ENCODE measurements around the gene AUTS2. TPM values are rescaled to one million over a fixed set of nuclear protein-coding genes. Genes with fewer than 3 reads are reported as not detected.

Gene AUTS2
- total RNA-seq, 2 experiments from 2014 or later: 4.0 to 4.7 TPM

DNA sequence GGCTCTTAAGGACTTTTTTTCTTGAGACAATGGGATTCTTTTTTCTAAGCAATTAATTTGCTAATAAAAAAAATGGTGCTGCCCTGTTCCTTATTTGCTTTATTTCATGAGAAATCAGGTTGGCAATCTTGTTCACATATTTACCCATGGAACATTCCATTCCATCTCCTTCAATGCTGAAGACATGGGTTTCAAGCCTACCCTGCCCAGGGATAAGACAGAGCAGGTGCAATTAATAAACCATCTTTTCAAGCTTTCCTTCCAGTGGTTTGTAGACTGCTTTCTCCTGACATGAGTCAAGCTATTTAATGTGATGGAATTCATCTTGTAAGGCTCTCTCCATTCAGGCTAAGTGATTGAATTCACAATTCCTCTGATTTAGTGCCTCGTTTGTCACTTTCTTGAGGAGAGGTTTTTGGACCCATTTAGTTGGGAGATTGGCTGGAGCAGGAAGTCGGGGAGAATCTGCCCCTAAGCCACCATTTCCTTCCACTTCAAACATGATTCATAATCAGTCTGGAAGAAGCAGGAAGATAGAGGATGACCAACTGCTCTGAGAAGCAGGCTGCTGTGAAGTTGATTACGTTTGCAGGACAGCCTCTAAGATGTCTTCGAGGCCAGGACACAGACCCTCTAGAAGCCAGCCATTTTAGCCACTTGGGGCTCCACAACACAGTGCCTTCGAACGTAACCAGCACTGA, 981.3 kb downstream of the AUTS2 start:
- no peaks in the 10 kb centered on the region for H3K4me1 Mint-ChIP-seq (ENCODE audit: low read depth)
- POLR2A ChIA-PET: no interaction called here
- no peak overlapping the region for H3K27ac Mint-ChIP-seq
- no peak overlapping the region for H3K4me3 Mint-ChIP-seq
- DNase-seq: no peak
- H3K27me3 Mint-ChIP-seq: no peaks in the 10 kb centered on the region
- H3K36me3 Mint-ChIP-seq: no peaks in the 10 kb centered on the region
- H3K9me3 Mint-ChIP-seq: peaks cover 6% of the 10 kb centered on the region
- intact Hi-C loops (cut with micrococcal nuclease): no loop called here
- CTCF ChIA-PET: no interaction called here

DNA sequence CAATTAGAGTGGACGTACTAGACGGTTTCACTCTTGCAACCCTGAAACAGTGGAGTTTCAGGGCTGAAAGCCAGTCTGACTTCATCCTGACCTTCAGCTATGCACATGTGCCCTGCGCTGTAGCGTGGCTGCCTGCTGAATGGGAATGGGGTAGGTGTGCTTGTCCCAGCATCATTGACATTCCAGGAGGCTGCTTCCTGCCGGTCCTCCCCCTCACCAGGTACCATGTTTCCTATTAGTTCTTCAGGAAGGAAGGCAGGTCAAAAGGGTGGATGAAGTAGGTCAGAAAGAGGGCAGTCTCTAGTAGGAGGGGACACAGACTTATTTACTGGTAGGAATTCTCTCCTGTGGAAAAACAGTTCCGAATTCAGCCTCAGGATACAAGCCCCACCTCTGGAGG, 981.9 kb downstream of the AUTS2 start:
- CTCF ChIA-PET: no interaction called here
- H3K36me3 Mint-ChIP-seq: no peaks in the 10 kb centered on the region

DNA sequence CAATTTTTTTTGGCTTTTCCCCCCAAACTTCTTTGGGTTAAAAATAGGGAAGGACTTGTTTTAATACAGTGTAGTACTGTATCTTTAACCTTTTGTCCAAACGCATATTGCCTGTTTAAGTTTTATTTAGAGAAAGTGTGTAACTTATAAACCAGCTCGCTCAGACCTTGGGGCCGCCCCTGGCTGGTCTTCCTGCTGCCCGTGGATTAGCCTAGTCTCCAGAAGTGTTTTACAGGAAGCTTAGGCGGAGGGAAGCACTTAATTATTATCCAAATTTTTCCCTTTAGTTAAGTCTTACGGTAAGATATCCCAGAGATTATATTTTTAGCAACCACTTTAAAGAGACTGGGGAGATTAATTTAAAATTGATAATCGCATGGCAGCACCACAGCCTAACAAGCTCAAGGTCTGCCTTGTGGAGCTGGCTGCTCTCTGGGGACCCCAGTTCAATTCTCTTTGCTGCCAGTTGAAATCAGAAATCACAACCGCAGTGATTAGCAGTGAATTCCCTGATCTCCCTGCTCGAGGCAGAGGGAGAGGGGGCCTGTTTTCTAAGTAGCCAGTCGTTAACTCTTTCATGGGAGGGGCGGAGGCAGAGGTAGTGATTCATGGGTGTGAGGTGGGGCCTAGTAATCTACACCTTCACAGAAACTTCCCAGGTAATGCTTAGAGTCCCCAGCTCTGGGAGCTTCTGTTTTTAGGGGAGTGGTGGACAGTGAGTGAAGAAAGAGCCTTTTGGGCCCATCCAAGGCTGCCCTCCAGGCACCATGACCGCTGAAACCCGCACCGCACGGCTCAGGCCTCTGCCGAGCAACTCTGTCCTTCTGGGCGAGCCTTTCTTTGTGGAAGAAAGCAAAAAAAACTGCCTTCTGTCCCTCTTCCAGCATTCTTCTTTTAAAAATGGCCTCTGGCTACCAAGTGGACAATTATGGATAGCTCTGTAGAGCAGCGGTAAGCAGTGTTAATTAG, 984.9 kb downstream of the AUTS2 start:
- peaks cover 2% of the 10 kb centered on the region for H3K9me3 Mint-ChIP-seq
- no peaks in the 10 kb centered on the region for H3K4me1 Mint-ChIP-seq (ENCODE audit: low read depth)
- ChIA-PET POLR2A (interaction anchor here (0.6 kb wide), 1 partner anchor 96 kb away, joined by 4 read pairs; no protein-coding TSS in a partner anchor), CTCF (interaction anchor here (1.1 kb wide), 1 partner anchor 115 kb away, joined by 3 read pairs; no protein-coding TSS in a partner anchor)
- intact Hi-C loops (cut with micrococcal nuclease): no loop called here
- H3K4me3 Mint-ChIP-seq: no peak overlapping the region
- no peaks in the 10 kb centered on the region for H3K36me3 Mint-ChIP-seq
- DNase-seq: no peak
- H3K27ac Mint-ChIP-seq: no peak overlapping the region
- no peaks in the 10 kb centered on the region for H3K27me3 Mint-ChIP-seq

More for the DNA sequence above, 981.9 kb downstream of the AUTS2 start:
- POLR2A ChIA-PET: no interaction called here
- no peak for DNase-seq
- H3K4me3 Mint-ChIP-seq: no peak overlapping the region
- H3K4me1 Mint-ChIP-seq (ENCODE audit: low read depth): no peaks in the 10 kb centered on the region
- no peak overlapping the region for H3K27ac Mint-ChIP-seq
- intact Hi-C loops (cut with micrococcal nuclease): no loop called here
- no peaks in the 10 kb centered on the region for H3K27me3 Mint-ChIP-seq
- H3K9me3 Mint-ChIP-seq: peaks cover 6% of the 10 kb centered on the region

DNA sequence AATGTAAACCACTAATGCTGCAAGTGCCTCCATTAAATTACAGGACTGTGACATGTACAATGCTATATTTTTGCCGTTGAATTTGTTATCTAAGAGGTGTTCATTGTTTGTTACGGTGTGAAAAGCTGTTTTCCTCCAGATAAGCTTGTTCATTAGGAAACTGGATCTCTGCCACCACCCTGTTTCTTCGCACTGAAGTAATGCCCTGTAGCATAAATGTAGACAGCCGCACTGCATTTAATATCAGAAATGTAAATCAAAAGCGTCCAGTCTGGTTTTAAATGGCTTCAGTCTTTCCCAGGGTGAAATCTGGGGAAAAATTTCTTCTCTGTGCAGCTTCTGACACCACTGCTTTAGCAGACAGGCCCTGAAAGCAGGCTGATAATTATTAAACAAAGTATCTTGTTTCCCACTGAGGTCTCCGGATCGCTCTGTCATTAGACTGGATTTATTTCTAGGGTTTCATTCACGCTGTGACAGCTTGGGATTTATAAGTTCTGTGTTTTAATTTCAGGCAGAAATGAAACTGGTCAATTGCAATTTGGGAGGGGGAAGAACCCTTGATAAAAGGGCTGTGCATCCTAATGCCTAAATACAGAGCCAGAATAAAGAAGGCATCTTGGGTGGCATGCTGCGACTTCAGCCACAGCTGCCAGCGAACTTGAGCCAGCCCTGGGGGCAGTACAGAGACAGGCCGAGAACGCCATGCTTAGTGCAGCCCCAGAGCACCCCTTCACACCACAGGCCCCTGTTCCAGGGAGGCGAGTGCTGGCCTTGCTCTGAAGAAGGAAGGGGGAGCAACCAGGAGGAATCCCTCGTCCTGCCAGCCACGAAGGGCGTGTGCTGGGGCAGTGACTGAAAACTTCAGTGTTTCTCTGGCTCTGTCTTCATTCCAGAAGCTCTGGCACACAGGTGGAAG, 985.9 kb downstream of the AUTS2 start:
- no peak for DNase-seq
- no peaks in the 10 kb centered on the region for H3K9me3 Mint-ChIP-seq
- CTCF ChIA-PET: no interaction called here
- H3K4me1 Mint-ChIP-seq (ENCODE audit: low read depth): no peaks in the 10 kb centered on the region
- H3K36me3 Mint-ChIP-seq: no peaks in the 10 kb centered on the region
- intact Hi-C loops (cut with micrococcal nuclease): no loop called here
- H3K27ac Mint-ChIP-seq: no peak overlapping the region
- no peaks in the 10 kb centered on the region for H3K27me3 Mint-ChIP-seq
- no peak overlapping the region for H3K4me3 Mint-ChIP-seq
- POLR2A ChIA-PET: no interaction called here

GRCh38 chr7:70585071-70585470, 986.8 kb downstream of the AUTS2 start:
- H3K27me3 Mint-ChIP-seq: no peaks in the 10 kb centered on the region
- no peaks in the 10 kb centered on the region for H3K9me3 Mint-ChIP-seq
- CTCF ChIA-PET: no interaction called here
- H3K4me3 Mint-ChIP-seq: no peak overlapping the region
- intact Hi-C loops (cut with micrococcal nuclease): no loop called here
- no peaks in the 10 kb centered on the region for H3K4me1 Mint-ChIP-seq (ENCODE audit: low read depth)
- H3K36me3 Mint-ChIP-seq: no peaks in the 10 kb centered on the region
- POLR2A ChIA-PET: no interaction called here
- no peak overlapping the region for H3K27ac Mint-ChIP-seq
- DNase-seq: no peak

DNA sequence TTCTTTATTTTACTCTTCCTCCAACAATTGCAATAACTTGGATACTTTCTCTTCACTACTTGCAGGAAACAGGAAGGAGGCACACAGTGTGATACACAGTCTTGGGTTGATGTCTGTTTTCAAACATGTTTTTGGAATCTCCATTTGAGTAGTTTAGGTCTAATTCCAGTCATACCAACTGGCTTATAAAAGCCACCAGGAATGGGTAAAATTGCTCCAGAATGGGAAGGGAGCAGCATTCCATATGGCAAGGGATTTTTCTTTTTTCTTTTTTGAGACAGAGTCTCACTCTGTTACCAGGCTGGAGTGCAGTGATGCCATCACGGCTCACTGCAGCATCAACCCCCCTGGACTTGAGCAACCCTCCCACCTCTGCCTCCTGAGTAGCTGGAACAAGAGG, 988.5 kb downstream of the AUTS2 start:
- Mint-ChIP-seq H3K36me3 (no peaks in the 10 kb centered on the region), H3K9me3 (no peaks in the 10 kb centered on the region), H3K27ac (no peak overlapping the region), H3K4me3 (no peak overlapping the region), H3K4me1 (ENCODE audit: low read depth) (no peaks in the 10 kb centered on the region), H3K27me3 (no peaks in the 10 kb centered on the region)
- ChIA-PET CTCF (no interaction called here), POLR2A (no interaction called here)
- DNase-seq: no peak
- intact Hi-C loops (cut with micrococcal nuclease): no loop called here

GRCh38 chr7:70587739-70588138, 989.5 kb downstream of the AUTS2 start:
- ChIA-PET POLR2A (no interaction called here), CTCF (no interaction called here)
- no peak overlapping the region for H3K4me3 Mint-ChIP-seq
- no peaks in the 10 kb centered on the region for H3K9me3 Mint-ChIP-seq
- H3K27me3 Mint-ChIP-seq: no peaks in the 10 kb centered on the region
- intact Hi-C loops (cut with micrococcal nuclease): no loop called here
- DNase-seq: no peak
- H3K4me1 Mint-ChIP-seq (ENCODE audit: low read depth): no peaks in the 10 kb centered on the region
- H3K27ac Mint-ChIP-seq: no peak overlapping the region
- no peaks in the 10 kb centered on the region for H3K36me3 Mint-ChIP-seq

- Mint-ChIP-seq H3K27ac (no peak overlapping the region), H3K36me3 (no peaks in the 10 kb centered on the region), H3K4me1 (ENCODE audit: low read depth) (no peaks in the 10 kb centered on the region), H3K4me3 (no peak overlapping the region), H3K9me3 (no peaks in the 10 kb centered on the region), H3K27me3 (peaks cover 1% of the 10 kb centered on the region)
- ChIA-PET CTCF (no interaction called here), POLR2A (no interaction called here)
- no peak for DNase-seq
- intact Hi-C loops (cut with micrococcal nuclease): no loop called here
Observed at GRCh38 chr7:70588191-70588921, 990.1 kb downstream of the AUTS2 start.

- ChIA-PET CTCF (no interaction called here), POLR2A (no interaction called here)
- H3K4me1 Mint-ChIP-seq (ENCODE audit: low read depth): no peaks in the 10 kb centered on the region
- H3K4me3 Mint-ChIP-seq: no peak overlapping the region
- H3K9me3 Mint-ChIP-seq: no peaks in the 10 kb centered on the region
- H3K36me3 Mint-ChIP-seq: no peaks in the 10 kb centered on the region
- H3K27ac Mint-ChIP-seq: no peak overlapping the region
- peaks cover 5% of the 10 kb centered on the region for H3K27me3 Mint-ChIP-seq
- intact Hi-C loops (cut with micrococcal nuclease): no loop called here
- DNase-seq: no peak
Observed at GRCh38 chr7:70589010-70589409, 990.7 kb downstream of the AUTS2 start.

- Mint-ChIP-seq H3K4me1 (ENCODE audit: low read depth) (no peaks in the 10 kb centered on the region), H3K36me3 (no peaks in the 10 kb centered on the region), H3K4me3 (no peak overlapping the region), H3K27me3 (peaks cover 8% of the 10 kb centered on the region), H3K27ac (no peak overlapping the region), H3K9me3 (no peaks in the 10 kb centered on the region)
- intact Hi-C loops (cut with micrococcal nuclease): no loop called here
- POLR2A ChIA-PET: no interaction called here
- CTCF ChIA-PET: no interaction called here
- no peak for DNase-seq
Observed at GRCh38 chr7:70589590-70589989, 991.3 kb downstream of the AUTS2 start.

DNA sequence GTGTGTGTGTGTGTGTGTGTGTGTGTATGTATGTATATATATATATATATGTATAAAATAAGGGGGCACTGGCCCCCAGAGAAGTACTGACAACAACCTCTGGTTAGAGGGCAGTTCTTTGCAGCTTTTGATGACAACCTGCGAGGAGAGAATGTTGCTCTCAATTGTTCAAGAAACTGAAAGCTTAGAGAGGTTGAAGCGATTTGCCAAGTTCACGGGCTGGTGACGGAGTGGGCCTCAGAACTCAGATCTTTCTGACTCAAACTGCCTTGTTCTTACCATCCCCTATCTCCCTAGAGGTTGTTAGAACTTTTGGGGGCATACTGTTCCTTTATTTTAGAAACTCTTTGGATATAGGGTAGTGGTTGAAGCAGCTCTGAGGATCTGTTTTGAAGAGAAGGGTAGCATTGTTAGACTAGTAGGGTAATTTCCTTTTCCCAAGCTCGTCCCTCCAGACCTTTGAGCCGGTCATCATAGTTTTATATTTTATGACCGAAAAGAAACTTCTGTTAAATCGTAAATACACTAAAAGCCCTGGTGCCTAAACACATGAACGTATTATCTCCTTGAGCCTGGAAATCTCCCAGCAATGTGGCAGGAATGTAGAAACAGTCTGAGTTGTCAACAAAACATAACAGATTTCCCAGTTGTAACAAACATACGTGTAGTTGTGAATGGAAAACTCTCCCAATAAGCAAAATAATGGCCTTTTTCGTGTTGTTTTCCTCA, 992.0 kb downstream of the AUTS2 start:
- DNase-seq: no peak
- H3K9me3 Mint-ChIP-seq: no peaks in the 10 kb centered on the region
- ChIA-PET POLR2A (no interaction called here), CTCF (no interaction called here)
- H3K4me3 Mint-ChIP-seq: no peak overlapping the region
- no peaks in the 10 kb centered on the region for H3K4me1 Mint-ChIP-seq (ENCODE audit: low read depth)
- no peaks in the 10 kb centered on the region for H3K36me3 Mint-ChIP-seq
- peaks cover 11% of the 10 kb centered on the region for H3K27me3 Mint-ChIP-seq
- no peak overlapping the region for H3K27ac Mint-ChIP-seq
- intact Hi-C loops (cut with micrococcal nuclease): no loop called here
